Loucy (cell line): ENCODE measurements around the gene MGAT1.
"Not testable (repeated sequence)": the region's sequence is repeated elsewhere in the genome, so short reads cannot be mapped to it uniquely, and the experiment has no call there.

Experiments used
- H2AFZ ChIP-seq: fragments of 200-600 bp; sonication (generic); 2 replicates; pipeline ENCODE4 v1.6.0; 2016; ENCODE audit warnings: antibody characterized with exemption, mild to moderate bottlenecking, low read length, moderate library complexity
- H3F3A ChIP-seq: fragments of 200-600 bp; 2 replicates; pipeline ENCODE4 v1.6.0; 2016; ENCODE audit warnings: antibody characterized with exemption, low read depth, mild to moderate bottlenecking
- H3K27me3 ChIP-seq: fragments of 200-600 bp; sonication (generic); 2 replicates; pipeline ENCODE4 v1.6.1; 2014; ENCODE audit warnings: low read length, mild to moderate bottlenecking; ENCODE audit not compliant: insufficient read depth, poor library complexity, severe bottlenecking
- H3K36me3 ChIP-seq: fragments of 200-600 bp; sonication (generic); 2 replicates; pipeline ENCODE4 v1.6.1; 2016; ENCODE audit warnings: low read length; ENCODE audit not compliant: insufficient read depth
- H3K4me1 ChIP-seq: fragments of 200-600 bp; sonication (generic); 2 replicates; pipeline ENCODE4 v1.5.1; 2014; ENCODE audit warnings: low read length, mild to moderate bottlenecking; ENCODE audit not compliant: insufficient read depth, poor library complexity, severe bottlenecking
- H3K4me2 ChIP-seq: fragments of 200-600 bp; sonication (generic); 2 replicates; pipeline ENCODE4 v1.6.0; 2014; ENCODE audit warnings: antibody characterized with exemption, low read length, low read depth, mild to moderate bottlenecking; ENCODE audit not compliant: poor library complexity, severe bottlenecking
- H3K4me3 ChIP-seq: fragments of 200-600 bp; sonication (generic); 2 replicates; pipeline ENCODE4 v1.5.1; 2014; ENCODE audit warnings: low read length, mild to moderate bottlenecking, mixed read lengths; ENCODE audit not compliant: poor library complexity, severe bottlenecking
- H3K79me2 ChIP-seq: fragments of 200-600 bp; sonication (generic); 2 replicates; pipeline ENCODE4 v1.6.1; 2014; ENCODE audit warnings: low read length; ENCODE audit not compliant: insufficient read depth
- H3K9ac ChIP-seq: fragments of 200-600 bp; sonication (generic); 2 replicates; pipeline ENCODE4 v1.6.0; 2014; ENCODE audit warnings: mild to moderate bottlenecking, low read depth, low read length, moderate library complexity; ENCODE audit not compliant: poor library complexity, severe bottlenecking
- H3K9me2 ChIP-seq: fragments of 200-600 bp; sonication (generic); replicated peaks from 2 replicates; pipeline ENCODE4 v1.6.1; 2016; ENCODE audit warnings: low read depth, low read length, mixed read lengths
- H3K9me3 ChIP-seq: fragments of 200-600 bp; sonication (generic); 2 replicates; pipeline ENCODE4 v1.6.1; 2014; ENCODE audit warnings: mild to moderate bottlenecking, antibody characterized with exemption, low read length, low read depth; ENCODE audit not compliant: insufficient read depth
- H4K20me1 ChIP-seq: fragments of 200-600 bp; sonication (generic); 2 replicates; pipeline ENCODE4 v1.6.0; 2014; ENCODE audit warnings: antibody characterized with exemption, low read length, mild to moderate bottlenecking; ENCODE audit not compliant: insufficient read depth, poor library complexity, severe bottlenecking
- CTCF ChIP-seq: fragments of 200-600 bp; sonication (generic); conservative IDR thresholded peaks from 2 replicates; pipeline ENCODE4 v1.5.1; 2014; ENCODE audit warnings: mild to moderate bottlenecking, antibody characterized with exemption, low read length
- EZH2phosphoT487 ChIP-seq: fragments of 200-600 bp; IDR thresholded peaks from 2 replicates; pipeline ENCODE4 v1.6.1; 2018; ENCODE audit warnings: antibody characterized with exemption, mild to moderate bottlenecking, moderate library complexity, borderline replicate concordance

MGAT1 gene

GRCh38 chr5:180791611-180792213, 10.9 kb downstream of the MGAT1 start:
- H4K20me1 ChIP-seq: peaks cover 18% of the 10 kb centered on the region
- H3K9ac ChIP-seq: no peak overlapping the region
- no peaks in the 10 kb centered on the region for H3F3A ChIP-seq
- no peaks in the 10 kb centered on the region for H3K27me3 ChIP-seq
- H3K4me2 ChIP-seq: no peak overlapping the region
- TF ChIP-seq CTCF (no peak), EZH2phosphoT487 (no peak)
- H3K4me3 ChIP-seq: no peak overlapping the region
- H3K36me3 ChIP-seq: peaks cover 17% of the 10 kb centered on the region; the same call in 1 of the 2 replicates
- H3K9me3 ChIP-seq: no peaks in the 10 kb centered on the region
- H2AFZ ChIP-seq: no peak overlapping the region
- no peaks in the 10 kb centered on the region for H3K9me2 ChIP-seq
- H3K4me1 ChIP-seq: no peaks in the 10 kb centered on the region
- H3K79me2 ChIP-seq: peaks cover 29% of the 10 kb centered on the region

GRCh38 chr5:180790524-180790923, 12.1 kb downstream of the MGAT1 start:
- no peak overlapping the region for H3K9ac ChIP-seq
- peaks cover 17% of the 10 kb centered on the region; the same call in 1 of the 2 replicates for H3K36me3 ChIP-seq
- no peak overlapping the region for H2AFZ ChIP-seq
- no peaks in the 10 kb centered on the region for H3K9me2 ChIP-seq
- H3F3A ChIP-seq: no peaks in the 10 kb centered on the region
- H3K4me2 ChIP-seq: no peak overlapping the region
- H3K79me2 ChIP-seq: peaks cover 18% of the 10 kb centered on the region; the same call in 1 of the 2 replicates
- H3K4me1 ChIP-seq: no peaks in the 10 kb centered on the region
- no peaks in the 10 kb centered on the region for H3K9me3 ChIP-seq
- peaks cover 13% of the 10 kb centered on the region for H4K20me1 ChIP-seq
- no peaks in the 10 kb centered on the region for H3K27me3 ChIP-seq
- H3K4me3 ChIP-seq: no peak overlapping the region
- TF ChIP-seq EZH2phosphoT487: no peak
- no peak for TF ChIP-seq CTCF

DNA sequence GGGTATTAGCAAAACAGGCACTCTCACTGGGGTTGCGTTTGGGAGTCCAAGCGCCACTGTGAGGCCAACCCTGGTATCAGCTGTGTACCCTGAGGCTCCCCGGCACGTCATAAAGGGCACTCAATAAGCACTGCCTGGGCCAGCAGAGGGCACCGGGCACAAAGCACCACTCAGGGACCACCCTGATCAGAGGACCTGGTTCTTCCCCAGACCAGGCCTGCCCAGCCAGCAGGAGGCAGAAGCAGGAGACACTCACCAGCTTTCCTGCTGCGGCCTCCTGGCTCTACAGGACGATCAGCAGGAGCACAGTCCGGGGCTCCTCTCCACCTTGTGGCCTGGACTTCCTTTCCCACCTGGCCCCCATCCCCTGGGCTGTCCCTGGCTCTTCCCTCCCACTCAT, 12.6 kb downstream of the MGAT1 start:
- Histone ChIP-seq H3K9ac (no peak overlapping the region), H2AFZ (no peak overlapping the region), H3K4me1 (no peaks in the 10 kb centered on the region), H4K20me1 (peaks cover 13% of the 10 kb centered on the region), H3K9me3 (no peaks in the 10 kb centered on the region), H3K4me3 (no peak overlapping the region), H3K4me2 (no peak overlapping the region), H3F3A (no peaks in the 10 kb centered on the region), H3K27me3 (no peaks in the 10 kb centered on the region), H3K36me3 (peaks cover 17% of the 10 kb centered on the region; the same call in 1 of the 2 replicates), H3K9me2 (no peaks in the 10 kb centered on the region), H3K79me2 (peaks cover 16% of the 10 kb centered on the region; the same call in 1 of the 2 replicates)
- TF ChIP-seq CTCF (peak; percentile 61), EZH2phosphoT487 (no peak)

GRCh38 chr5:180788651-180789410, 13.8 kb downstream of the MGAT1 start:
- H3K4me1 ChIP-seq, H3K9me3 ChIP-seq, H3K4me3 ChIP-seq, H3K9ac ChIP-seq, H3K27me3 ChIP-seq, H3F3A ChIP-seq, H2AFZ ChIP-seq, H3K9me2 ChIP-seq, H4K20me1 ChIP-seq, H3K4me2 ChIP-seq: not testable (repeated sequence)
- H3K79me2 ChIP-seq: peaks cover 10% of the 10 kb centered on the region; the same call in 1 of the 2 replicates
- peaks cover 12% of the 10 kb centered on the region; the same call in 1 of the 2 replicates for H3K36me3 ChIP-seq
